H1 (cell line): ENCODE data around the gene SYDE2. TPM values are rescaled to one million over a fixed set of nuclear protein-coding genes. Genes with fewer than 3 reads are reported as not detected.
"Not testable (repeated sequence)": the region's sequence is repeated elsewhere in the genome, so short reads cannot be mapped to it uniquely, and the experiment has no call there.

Experiments used
- CTCF ChIA-PET: fragments of 300-600 bp; sonication (Branson Sonifier 250); formaldehyde crosslinking; loops from one replicate; lab custom pipeline; 2021; ENCODE audit not compliant: partially characterized antibody; lab: Charles Lee
- POLR2A ChIA-PET: fragments of 300-600 bp; sonication (Branson Sonifier 250); formaldehyde crosslinking; loops from one replicate; lab custom pipeline; 2021; ENCODE audit warnings: inconsistent platforms; ENCODE audit not compliant: partially characterized antibody; lab: Charles Lee
- DNase-seq, 2 experiments: peaks; one replicate each; pipeline versions ENCODE4 v3.0.0 to v3.0.0-alpha.2; 2010 to 2022; ENCODE audit warnings: low spot score in 2 of 2, low read depth in 1 of 2, mixed read lengths in 1 of 2
- FAIRE-seq: peaks from 2 replicates; lab custom pipeline; 2011; peaks lifted over from hg19 to GRCh38; lab: Jason Lieb, UNC
- H2AFZ ChIP-seq: 2 replicates; pipeline ENCODE4 v1.8.1; 2012; ENCODE audit warnings: low read length, inconsistent platforms
- H2AK5ac ChIP-seq: 2 replicates; pipeline ENCODE4 v1.6.1; 2013; ENCODE audit warnings: low read depth, low read length
- H2BK120ac ChIP-seq: replicated peaks from 2 replicates; pipeline ENCODE3; 2013; ENCODE audit warnings: low read depth, low read length, inconsistent platforms
- H2BK12ac ChIP-seq: 2 replicates; pipeline ENCODE4 v1.6.1; 2013; ENCODE audit warnings: low read depth, low read length
- H2BK15ac ChIP-seq: 2 replicates; pipeline ENCODE4 v1.6.1; 2013; ENCODE audit warnings: low read length
- H2BK20ac ChIP-seq: 2 replicates; pipeline ENCODE4 v1.6.1; 2013; ENCODE audit warnings: low read length
- H2BK5ac ChIP-seq: 2 replicates; pipeline ENCODE4 v1.6.1; 2013; ENCODE audit warnings: low read depth, low read length
- H3K14ac ChIP-seq: 2 replicates; pipeline ENCODE4 v1.6.1; 2013; ENCODE audit warnings: inconsistent platforms; ENCODE audit not compliant: insufficient read length
- H3K18ac ChIP-seq: 2 replicates; pipeline ENCODE4 v1.6.1; 2013; ENCODE audit warnings: low read length; ENCODE audit errors: extremely low read depth
- H3K23ac ChIP-seq: 2 replicates; pipeline ENCODE4 v1.6.1; 2013; ENCODE audit warnings: inconsistent platforms; ENCODE audit not compliant: insufficient read length
- H3K23me2 ChIP-seq: 2 replicates; pipeline ENCODE4 v1.6.1; 2013; ENCODE audit warnings: low read depth, low read length
- H3K27ac ChIP-seq: 2 replicates; pipeline ENCODE4 v1.6.1; 2011; ENCODE audit warnings: low read depth, low read length, inconsistent platforms
- H3K27me3 ChIP-seq, 4 experiments: replicated peaks in 1 of 4; 1 replicate in 1 of 4; 2 replicates in 3 of 4; pipeline versions ENCODE4 v1.6.1 to v1.8.1; 2011 to 2013; ENCODE audit warnings: low read length in 3 of 4, mild to moderate bottlenecking in 3 of 4, inconsistent platforms in 2 of 4, mixed read lengths in 2 of 4, moderate library complexity in 1 of 4; ENCODE audit not compliant: control insufficient read depth in 3 of 4, insufficient read depth in 3 of 4; ENCODE audit errors: extremely low read depth in 1 of 4
- H3K36me3 ChIP-seq, 4 experiments: 2 replicates each; pipeline versions ENCODE4 v1.6.1 to v1.8.1; 2011 to 2013; ENCODE audit warnings: mild to moderate bottlenecking in 4 of 4, low read length in 3 of 4, moderate library complexity in 2 of 4, control low read depth in 1 of 4, inconsistent platforms in 1 of 4; ENCODE audit not compliant: insufficient read depth in 4 of 4, control insufficient read depth in 2 of 4
- H3K4ac ChIP-seq: replicated peaks from 2 replicates; pipeline ENCODE3; 2013; ENCODE audit warnings: low read length, low read depth, mixed read lengths, inconsistent platforms; ENCODE audit not compliant: insufficient read length
- H3K4me1 ChIP-seq, 4 experiments: replicated peaks in 1 of 4; 1 replicate in 1 of 4; 2 replicates in 3 of 4; pipeline versions ENCODE4 v1.6.1 to v1.8.1; 2011 to 2013; ENCODE audit warnings: low read length in 3 of 4, inconsistent platforms in 2 of 4, mixed read lengths in 1 of 4; ENCODE audit not compliant: insufficient read depth in 4 of 4, control insufficient read depth in 3 of 4
- H3K4me2 ChIP-seq, 2 experiments: 2 replicates each; pipeline versions ENCODE4 v1.6.1 to v1.8.1; 2011 to 2013; ENCODE audit warnings: low read depth in 2 of 2, low read length in 2 of 2, control low read depth in 1 of 2, inconsistent platforms in 1 of 2, mild to moderate bottlenecking in 1 of 2; ENCODE audit not compliant: insufficient read depth in 1 of 2
- H3K4me3 ChIP-seq, 4 experiments: fragments of 200-600, 300-600 bp in 1 of 4; sonication (generic), shearing (Covaris generic), sonication (Bioruptor Twin) in 1 of 4; 2 replicates each; pipeline versions ENCODE4 v1.5.1 to v1.8.1; 2011 to 2016; ENCODE audit warnings: low read length in 4 of 4, low read depth in 3 of 4, control low read depth in 2 of 4, inconsistent platforms in 2 of 4, mild to moderate bottlenecking in 2 of 4, mixed read lengths in 1 of 4, moderate library complexity in 1 of 4; ENCODE audit not compliant: insufficient read depth in 2 of 4; ENCODE audit errors: extremely low read depth in 1 of 4
- H3K56ac ChIP-seq: replicated peaks from 2 replicates; pipeline ENCODE3; 2013; ENCODE audit warnings: low read depth, mild to moderate bottlenecking, mixed read lengths, low read length, inconsistent platforms; ENCODE audit not compliant: insufficient read length
- H3K79me1 ChIP-seq: 2 replicates; pipeline ENCODE4 v1.6.1; 2013; ENCODE audit warnings: low read depth, low read length, control low read depth
- H3K79me2 ChIP-seq, 2 experiments: 2 replicates each; pipeline versions ENCODE4 v1.6.1 to v1.8.1; 2012 to 2013; ENCODE audit warnings: low read length in 2 of 2, mild to moderate bottlenecking in 2 of 2, inconsistent platforms in 1 of 2; ENCODE audit not compliant: insufficient read depth in 2 of 2, control insufficient read depth in 1 of 2
- H3K9ac ChIP-seq, 4 experiments: replicated peaks in 1 of 4; 1 replicate in 1 of 4; 2 replicates in 3 of 4; pipeline versions ENCODE4 v1.6.1 to v1.8.1; 2011 to 2013; ENCODE audit warnings: low read depth in 3 of 4, low read length in 3 of 4, control low read depth in 2 of 4, mild to moderate bottlenecking in 2 of 4, moderate library complexity in 2 of 4, inconsistent platforms in 1 of 4; ENCODE audit errors: extremely low read depth in 1 of 4
- H3K9me3 ChIP-seq, 2 experiments: 2 replicates each; pipeline versions ENCODE4 v1.6.1 to v1.8.1; 2012 to 2013; ENCODE audit warnings: mild to moderate bottlenecking in 2 of 2, moderate library complexity in 2 of 2, control low read depth in 1 of 2, inconsistent platforms in 1 of 2, low read depth in 1 of 2, low read length in 1 of 2, mixed read lengths in 1 of 2; ENCODE audit not compliant: insufficient read depth in 2 of 2
- H4K20me1 ChIP-seq, 2 experiments: replicated peaks in 1 of 2; 2 replicates each; pipeline versions ENCODE3 to v1.8.1; 2011 to 2013; ENCODE audit warnings: inconsistent platforms in 2 of 2, low read length in 2 of 2, mild to moderate bottlenecking in 1 of 2; ENCODE audit not compliant: insufficient read depth in 2 of 2, control insufficient read depth in 1 of 2
- H4K5ac ChIP-seq: 2 replicates; pipeline ENCODE4 v1.6.1; 2013; ENCODE audit warnings: low read length, low read depth, mixed read lengths, inconsistent platforms; ENCODE audit not compliant: insufficient read length
- H4K8ac ChIP-seq: 2 replicates; pipeline ENCODE4 v1.8.0; 2013; ENCODE audit warnings: mild to moderate bottlenecking, moderate library complexity, low read length, inconsistent platforms; ENCODE audit not compliant: insufficient read depth; ENCODE audit errors: extremely low read depth
- H4K91ac ChIP-seq: replicated peaks from 2 replicates; pipeline ENCODE3; 2013; ENCODE audit warnings: low read length, mixed read lengths, inconsistent platforms; ENCODE audit not compliant: insufficient read length
- WGBS, 2 experiments: shearing (Covaris generic) in 1 of 2; methylation state at CpG; one replicate each; pipeline versions ENCODE4 v1.1.6 to v1.1.7; 2013 to 2015; ENCODE audit warnings: low lambda C conversion rate in 2 of 2, mixed read lengths in 2 of 2, inconsistent platforms in 1 of 2, low coverage in 1 of 2, missing lambda C conversion rate in 1 of 2; ENCODE audit not compliant: insufficient replicate concordance in 2 of 2, insufficient coverage in 1 of 2, insufficient read length in 1 of 2; ENCODE audit errors: extremely low coverage in 1 of 2, missing lambda C conversion rate in 1 of 2; 5-methylcytosine and 5-hydroxymethylcytosine counted together
- polyA plus RNA-seq, 7 experiments: library from polyadenylated mRNA; depleted of rRNA in 3 of 7; stranded (reverse) in 5 of 7; unstranded in 2 of 7; fragments of >200 nt in 5 of 7; fragments of 200-250 nt in 2 of 7; gene quantifications; 1 replicate in 5 of 7; 2 replicates in 1 of 7; 4 replicates in 1 of 7; pipeline versions ENCODE4 v1.2.1 to v1.2.3, GENCODE V29; 2011 to 2013; ENCODE audit warnings: missing spikeins in 2 of 7, mixed read lengths in 2 of 7
- total RNA-seq: library from RNA; stranded (reverse); fragmentation: NEBNext Ultra II Directional; extraction: Animal tissue kit (Norgen Biotek cat#: 25700); gene quantifications from 2 replicates; pipeline ENCODE4 v1.2.1, GENCODE V29; 2021

Gene SYDE2
- total and polyA plus RNA-seq, 2 of the 8 experiments (the other 6 are each of a cell fraction or from before 2014, with no cell fraction given), result 1.6 to 14.6 TPM

GRCh38 chr1:85249042-85249441 is 48.2 kb upstream of the SYDE2 start:
- not testable (repeated sequence) for H2BK20ac ChIP-seq, H2BK120ac ChIP-seq, H3K79me2 ChIP-seq, H4K5ac ChIP-seq, H2AK5ac ChIP-seq, H3K14ac ChIP-seq, H3K4me3 ChIP-seq, H3K18ac ChIP-seq, DNase-seq, H3K9me3 ChIP-seq, H2BK15ac ChIP-seq, H3K56ac ChIP-seq, H3K4me1 ChIP-seq, H3K23me2 ChIP-seq, H3K27me3 ChIP-seq, H4K91ac ChIP-seq, H3K9ac ChIP-seq, H3K4ac ChIP-seq, H4K8ac ChIP-seq, H3K4me2 ChIP-seq, H2AFZ ChIP-seq, H3K27ac ChIP-seq, H3K23ac ChIP-seq, H4K20me1 ChIP-seq, H2BK12ac ChIP-seq, FAIRE-seq, H3K79me1 ChIP-seq, H2BK5ac ChIP-seq
- H3K36me3 ChIP-seq, result peaks cover 2 to 32% (median 8%) of the 10 kb centered on the region in 4 experiments; a peak in 5 of 8 replicates
- POLR2A ChIA-PET, result interaction anchor here (1.3 kb wide), 1 partner anchor 10 kb away, joined by 3 read pairs; the partner anchor contains the start of gene C1orf52
- WGBS, 2 experiments, result 97% methylated on average over 3 of the region's 3 CpGs; no CpG with 5 or more reads in 1 of the 2 experiments
- CTCF ChIA-PET, result interaction anchor here (0.6 to 10.5 kb wide), 5 partner anchors 7 to 305 kb away, joined by 3 to 115 read pairs (median 17); partner anchors contain the start of gene C1orf52
